ENCODE data around the gene DDAH1. TPM values are rescaled to one million over a fixed set of nuclear protein-coding genes. Genes with fewer than 3 reads are reported as not detected.
A peak's percentile ranks its signal among the peaks of the same experiment; 100 is the strongest.

DDAH1 gene
- total and polyA plus RNA-seq, 2 donors (not counting 3 experiments of a cell fraction or from before 2014, with no cell fraction given) = 44.0 to 75.2 TPM

DNA sequence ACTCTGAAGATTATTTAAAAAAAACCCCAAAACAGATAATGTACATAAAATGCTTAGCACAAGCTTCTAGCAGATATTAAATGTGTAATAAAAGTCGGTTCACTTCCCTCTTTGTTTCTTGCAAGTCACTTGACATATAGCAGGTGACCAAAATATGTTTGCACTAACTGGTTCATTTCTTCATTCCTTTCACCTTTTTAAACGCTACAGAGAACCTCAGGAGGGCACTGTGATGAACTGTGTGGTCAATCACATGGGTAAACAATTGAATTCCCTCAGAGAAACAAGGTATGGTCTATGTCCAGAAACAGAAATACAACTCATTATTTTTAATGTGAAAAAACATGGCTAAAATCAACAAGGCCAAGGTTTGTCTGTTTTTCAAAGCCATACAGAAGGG is 137.2 kb downstream of the DDAH1 start:
- Histone ChIP-seq H3K27me3 (ENCODE audit: control insufficient read depth in 2 of 2, insufficient read depth in 2 of 2, low read length in 2 of 2) (no peaks in the 10 kb centered on the region), H3K9ac (replicated peaks; ENCODE audit: extremely low read depth, insufficient read depth, low read length) (peak overlapping the region; percentile 66), H3K9me3 (replicated peaks; ENCODE audit: control insufficient read depth, insufficient read depth, low read length) (no peaks in the 10 kb centered on the region), H3K4me2 (ENCODE audit: insufficient read depth, low read length) (no peak overlapping the region), H3K79me2 (ENCODE audit: control insufficient read depth, insufficient read depth, low read length) (peaks cover 38% of the 10 kb centered on the region), H4K20me1 (replicated peaks; ENCODE audit: control insufficient read depth, extremely low read depth, insufficient read depth, low read length) (no peaks in the 10 kb centered on the region), H2AFZ (ENCODE audit: low read depth, low read length) (no peak overlapping the region), H3K36me3 (ENCODE audit: control insufficient read depth in 2 of 2, extremely low read depth in 1 of 2, insufficient read depth in 2 of 2, low read length in 2 of 2) (no peaks in the 10 kb centered on the region), H3K4me3 (replicated peaks in 1 of 3; ENCODE audit: insufficient read depth in 1 of 3, low read depth in 1 of 3, low read length in 3 of 3) (no peak overlapping the region), H3K9me1 (replicated peaks; ENCODE audit: control insufficient read depth, extremely low read depth, insufficient read depth, low read length) (no peaks in the 10 kb centered on the region), H3K4me1 (ENCODE audit: control insufficient read depth, extremely low read depth, insufficient read depth, low read length) (peaks cover 83% of the 10 kb centered on the region), H3K27ac (ENCODE audit: insufficient read depth, low read depth, low read length) (peak overlapping the region; percentile 98)
- DNase-seq (ENCODE audit: low read depth, low spot score) (no peak), FAIRE-seq (no peak)
- intact Hi-C loops (cut with micrococcal nuclease) = loop anchor here (2.0 to 5.0 kb wide), 2 partner anchors 79 to 755 kb away; partner anchors contain the start of gene CTBS
- TF ChIP-seq FOS (IDR thresholded peaks at IDR 0.05; ENCODE audit: borderline replicate concordance, insufficient read depth, low read length) = no peak
- no peak for TF ChIP-seq EZH2 (IDR thresholded peaks at IDR 0.05; ENCODE audit: borderline replicate concordance, low read depth, low read length, severe bottlenecking)
- dilution Hi-C loops (cut with MboI; ENCODE audit: extremely low pct_ligation_motif_present, low sequenced_read_pairs) = no loop called here
- no TSS peak for BruUV-seq (replicated peaks)
- ChIA-PET POLR2A (interaction anchor here (4.0 kb wide), 1 partner anchor 16 kb away, joined by 48 read pairs; no protein-coding TSS in a partner anchor), CTCF (interaction anchor here (4.9 kb wide), 1 partner anchor 15 kb away, joined by 55 read pairs; no protein-coding TSS in a partner anchor)

DNA sequence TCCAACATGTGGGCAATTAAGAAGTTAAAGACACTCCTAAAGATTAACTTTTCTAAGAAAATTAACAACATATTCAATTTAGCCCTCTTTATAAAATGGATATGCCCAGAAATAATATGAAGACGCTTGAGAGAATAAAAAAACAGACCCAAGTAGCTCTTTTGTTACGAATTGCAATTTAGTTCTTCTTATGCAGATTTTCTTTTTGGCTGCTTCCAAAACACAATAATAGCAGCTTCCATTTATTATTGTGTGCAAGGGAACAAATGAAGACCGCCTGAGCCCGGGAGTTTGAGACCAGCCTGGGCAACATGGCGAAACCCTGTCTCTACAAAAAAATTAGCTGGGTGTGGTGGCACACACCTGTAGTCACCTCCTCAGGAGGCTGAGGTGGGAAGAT is 138.1 kb downstream of the DDAH1 start:
- H2AFZ ChIP-seq (ENCODE audit: low read depth, low read length) = no peak overlapping the region
- H3K9ac ChIP-seq (replicated peaks; ENCODE audit: extremely low read depth, insufficient read depth, low read length) = no peak overlapping the region
- intact Hi-C loops (cut with micrococcal nuclease) = loop anchor here (5.0 kb wide), 1 partner anchor 755 kb away; the partner anchor contains the start of gene CTBS
- no TSS peak for BruUV-seq (replicated peaks)
- H3K27me3 ChIP-seq (ENCODE audit: control insufficient read depth in 2 of 2, insufficient read depth in 2 of 2, low read length in 2 of 2) = no peaks in the 10 kb centered on the region
- dilution Hi-C loops (cut with MboI; ENCODE audit: extremely low pct_ligation_motif_present, low sequenced_read_pairs) = no loop called here
- H3K9me1 ChIP-seq (replicated peaks; ENCODE audit: control insufficient read depth, extremely low read depth, insufficient read depth, low read length) = no peaks in the 10 kb centered on the region
- TF ChIP-seq GATA2 (IDR thresholded peaks at IDR 0.05; ENCODE audit: insufficient read depth, insufficient read length, low read depth, low read length) = no peak
- TF ChIP-seq POLR2AphosphoS5 (IDR thresholded peaks at IDR 0.05; ENCODE audit: insufficient read depth, low read depth, low read length) = no peak
- TF ChIP-seq, protein P1, sequence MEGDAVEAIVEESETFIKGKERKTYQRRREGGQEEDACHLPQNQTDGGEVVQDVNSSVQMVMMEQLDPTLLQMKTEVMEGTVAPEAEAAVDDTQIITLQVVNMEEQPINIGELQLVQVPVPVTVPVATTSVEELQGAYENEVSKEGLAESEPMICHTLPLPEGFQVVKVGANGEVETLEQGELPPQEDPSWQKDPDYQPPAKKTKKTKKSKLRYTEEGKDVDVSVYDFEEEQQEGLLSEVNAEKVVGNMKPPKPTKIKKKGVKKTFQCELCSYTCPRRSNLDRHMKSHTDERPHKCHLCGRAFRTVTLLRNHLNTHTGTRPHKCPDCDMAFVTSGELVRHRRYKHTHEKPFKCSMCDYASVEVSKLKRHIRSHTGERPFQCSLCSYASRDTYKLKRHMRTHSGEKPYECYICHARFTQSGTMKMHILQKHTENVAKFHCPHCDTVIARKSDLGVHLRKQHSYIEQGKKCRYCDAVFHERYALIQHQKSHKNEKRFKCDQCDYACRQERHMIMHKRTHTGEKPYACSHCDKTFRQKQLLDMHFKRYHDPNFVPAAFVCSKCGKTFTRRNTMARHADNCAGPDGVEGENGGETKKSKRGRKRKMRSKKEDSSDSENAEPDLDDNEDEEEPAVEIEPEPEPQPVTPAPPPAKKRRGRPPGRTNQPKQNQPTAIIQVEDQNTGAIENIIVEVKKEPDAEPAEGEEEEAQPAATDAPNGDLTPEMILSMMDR (IDR thresholded peaks at IDR 0.05; ENCODE audit: extremely low read depth in 1 of 2, insufficient read depth in 1 of 2, low read depth in 1 of 2, low read length in 2 of 2) = no peak
- TF ChIP-seq EZH2 (IDR thresholded peaks at IDR 0.05; ENCODE audit: borderline replicate concordance, low read depth, low read length, severe bottlenecking) = no peak
- no peak for TF ChIP-seq FOS (IDR thresholded peaks at IDR 0.05; ENCODE audit: borderline replicate concordance, insufficient read depth, low read length)
- TF ChIP-seq POLR2A (IDR thresholded peaks at IDR 0.05; ENCODE audit: low read depth, low read length) = no peak
- no peak for TF ChIP-seq MYC (IDR thresholded peaks at IDR 0.05; ENCODE audit: low read depth, low read length)
- TF ChIP-seq JUN (IDR thresholded peaks at IDR 0.05; ENCODE audit: borderline replicate concordance, insufficient read depth, insufficient read length, low read depth) = no peak
- H3K4me1 ChIP-seq (ENCODE audit: control insufficient read depth, extremely low read depth, insufficient read depth, low read length) = peaks cover 83% of the 10 kb centered on the region
- H3K4me2 ChIP-seq (ENCODE audit: insufficient read depth, low read length) = no peak overlapping the region
- DNase-seq (ENCODE audit: low read depth, low spot score) (no peak), FAIRE-seq (no peak)
- H3K79me2 ChIP-seq (ENCODE audit: control insufficient read depth, insufficient read depth, low read length) = peaks cover 31% of the 10 kb centered on the region
- H3K36me3 ChIP-seq (ENCODE audit: control insufficient read depth in 2 of 2, extremely low read depth in 1 of 2, insufficient read depth in 2 of 2, low read length in 2 of 2) = no peaks in the 10 kb centered on the region
- no peak overlapping the region for H3K4me3 ChIP-seq (replicated peaks in 1 of 3; ENCODE audit: insufficient read depth in 1 of 3, low read depth in 1 of 3, low read length in 3 of 3)
- no peaks in the 10 kb centered on the region for H3K9me3 ChIP-seq (replicated peaks; ENCODE audit: control insufficient read depth, insufficient read depth, low read length)
- POLR2A ChIA-PET = no interaction called here
- CTCF ChIA-PET = no interaction called here
- no peaks in the 10 kb centered on the region for H4K20me1 ChIP-seq (replicated peaks; ENCODE audit: control insufficient read depth, extremely low read depth, insufficient read depth, low read length)
- peak overlapping the region; percentile 14 for H3K27ac ChIP-seq (ENCODE audit: insufficient read depth, low read depth, low read length)
